HPDE6-E6E7 (cell line): ENCODE measurements around the gene THG1L.
"Not testable (repeated sequence)": the region's sequence is repeated elsewhere in the genome, so short reads cannot be mapped to it uniquely, and the experiment has no call there.

Experiments
- DNase-seq: peaks from one replicate; pipeline ENCODE4 v3.0.0; 2011; ENCODE audit warnings: missing footprints; ENCODE audit errors: extremely low spot score

The THG1L gene

GRCh38 chr5:157731272-157732129 lies at the start of gene THG1L:
Gene THG1L (plus strand): TSS chr5:157731420. CDS start chr5:157731441, 21 bp downstream.
- peak; percentile 99 for DNase-seq

GRCh38 chr5:157682257-157682656 lies 49.0 kb upstream of the THG1L start:
- DNase-seq = no peak

DNA sequence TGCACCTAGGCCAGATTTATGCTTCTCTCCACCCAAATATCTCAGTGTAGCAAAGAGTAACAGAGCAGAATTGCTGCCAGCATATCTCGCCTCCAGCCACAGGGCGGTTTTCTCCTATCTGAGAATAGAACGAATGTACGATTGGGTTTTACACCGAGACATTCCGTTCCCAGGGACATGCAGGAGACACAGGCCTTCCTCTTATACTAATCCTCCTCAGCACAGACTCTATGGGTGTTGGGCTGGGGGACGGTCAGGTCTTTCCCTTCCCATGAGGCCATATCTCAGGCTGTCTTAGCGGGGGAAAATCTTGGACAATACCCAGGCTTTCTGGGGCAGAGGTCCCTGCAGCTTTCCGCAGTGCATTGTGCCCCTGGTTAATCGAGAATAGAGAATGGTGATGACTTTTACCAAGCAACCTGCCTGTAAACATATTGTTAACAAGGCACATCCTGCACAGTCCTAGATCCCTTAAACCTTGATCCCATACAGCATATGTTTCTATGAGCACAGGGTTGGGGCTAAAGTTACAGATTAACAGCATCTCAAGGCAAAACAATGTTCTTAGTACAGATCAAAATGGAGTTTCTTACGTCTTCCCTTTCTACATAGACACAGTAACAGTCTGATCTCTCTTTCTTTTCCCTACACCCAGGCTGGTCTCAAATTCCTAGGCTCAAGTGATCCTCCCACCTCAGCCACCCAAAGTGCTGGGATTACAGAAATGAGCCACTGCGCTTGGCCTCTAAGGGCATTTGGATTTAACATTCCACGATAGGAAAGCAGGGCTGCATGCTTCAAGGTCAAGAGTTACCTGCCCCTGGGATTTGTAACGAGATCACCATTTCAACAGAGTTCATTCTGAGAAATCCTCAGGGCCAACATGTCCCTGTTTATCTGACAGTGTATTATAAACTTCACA lies 44.7 kb upstream of the THG1L start:
- DNase-seq = not testable (repeated sequence)

- no peak for DNase-seq
Measured at GRCh38 chr5:157687198-157687554, 44.0 kb upstream of the THG1L start.

GRCh38 chr5:157689942-157690689 lies 41.1 kb upstream of the THG1L start:
- DNase-seq = no peak

DNA sequence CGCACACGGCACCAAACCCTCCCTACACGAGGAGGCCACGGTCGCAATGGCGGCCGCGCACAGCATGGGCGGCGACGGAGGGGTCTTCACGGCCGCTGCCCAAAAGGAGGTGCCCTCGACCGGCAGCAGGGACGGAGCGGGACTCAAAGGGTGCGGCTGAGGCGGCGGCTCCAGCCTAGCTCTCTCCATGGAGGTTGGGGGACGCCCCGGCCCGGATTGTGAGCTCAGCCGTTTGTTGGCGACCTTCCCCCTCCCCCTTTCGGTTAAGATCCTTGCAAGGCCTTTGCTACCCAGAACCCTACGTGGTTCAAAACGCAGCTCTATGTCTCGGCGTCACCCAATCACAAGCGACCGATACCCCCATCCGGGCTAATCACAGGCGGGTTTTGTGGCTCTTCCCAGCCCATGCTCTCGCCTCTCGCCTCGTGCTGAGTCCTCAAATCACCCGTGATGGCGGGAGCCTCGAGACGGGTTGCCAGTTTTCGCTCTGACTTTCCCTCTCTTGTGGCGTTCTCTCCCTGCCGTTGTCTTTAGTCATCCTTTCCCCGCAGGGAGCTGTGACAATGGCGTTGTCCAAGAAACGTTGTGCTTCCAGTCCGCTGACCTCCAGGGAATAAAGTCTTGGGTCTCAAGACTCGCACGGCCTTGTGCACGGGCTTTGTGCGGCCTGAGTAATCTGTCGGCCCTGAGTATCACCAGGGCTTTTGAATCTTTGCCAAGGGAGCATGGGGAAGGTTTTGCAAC lies 40.4 kb upstream of the THG1L start:
- DNase-seq = no peak

DNA sequence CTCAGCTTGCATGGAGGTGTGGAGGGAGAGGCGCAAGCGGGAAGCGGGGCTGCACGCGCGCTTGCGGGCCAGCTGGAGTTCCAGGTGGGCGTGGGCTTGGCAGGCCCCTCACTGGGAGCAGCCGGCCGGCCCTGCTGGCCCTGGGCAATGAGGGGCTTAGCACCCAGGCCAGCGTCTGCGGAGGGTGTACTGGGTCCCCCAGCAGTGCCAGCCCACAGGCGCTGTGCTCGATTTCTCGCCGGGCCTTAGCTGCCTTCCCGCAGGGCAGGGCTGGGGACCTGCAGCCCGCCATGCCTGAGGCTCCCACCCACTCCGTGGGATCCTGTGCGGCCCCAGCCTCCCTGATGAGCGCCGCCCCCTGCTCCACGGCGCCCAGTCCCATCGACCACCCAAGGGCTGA lies 37.4 kb upstream of the THG1L start:
- not testable (repeated sequence) for DNase-seq

- DNase-seq = not testable (repeated sequence)
Measured at GRCh38 chr5:157696154-157696553, 35.1 kb upstream of the THG1L start.

- DNase-seq = not testable (repeated sequence)
Measured at GRCh38 chr5:157698674-157699073, 32.5 kb upstream of the THG1L start.

DNA sequence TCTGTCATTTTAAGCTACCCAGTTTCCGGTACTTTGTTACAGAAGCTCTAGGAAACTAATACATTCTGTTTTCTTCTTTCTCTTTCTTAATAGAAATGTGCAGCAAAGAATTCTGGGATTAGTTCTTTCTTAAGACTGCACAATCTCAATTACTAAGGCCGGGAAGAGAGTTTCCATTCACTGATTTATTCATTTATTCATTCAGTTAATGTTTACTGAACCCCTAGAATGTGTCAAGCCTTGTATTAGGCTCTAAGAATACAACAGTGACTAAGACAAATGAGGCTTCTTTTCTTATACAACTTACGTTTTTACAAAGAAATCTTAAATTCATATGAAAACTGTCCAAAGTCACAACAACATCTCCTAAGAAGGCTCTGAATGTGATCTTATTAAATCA lies 27.5 kb upstream of the THG1L start:
- DNase-seq = no peak

GRCh38 chr5:157708866-157709265 lies 22.4 kb upstream of the THG1L start:
- DNase-seq = no peak

GRCh38 chr5:157709346-157709745 lies 21.9 kb upstream of the THG1L start:
- no peak for DNase-seq

GRCh38 chr5:157710431-157710830 lies 20.8 kb upstream of the THG1L start:
- DNase-seq = no peak

GRCh38 chr5:157710882-157711281 lies 20.3 kb upstream of the THG1L start:
- peak; percentile 8 for DNase-seq

GRCh38 chr5:157713830-157714595 lies 17.2 kb upstream of the THG1L start:
- DNase-seq = no peak

DNA sequence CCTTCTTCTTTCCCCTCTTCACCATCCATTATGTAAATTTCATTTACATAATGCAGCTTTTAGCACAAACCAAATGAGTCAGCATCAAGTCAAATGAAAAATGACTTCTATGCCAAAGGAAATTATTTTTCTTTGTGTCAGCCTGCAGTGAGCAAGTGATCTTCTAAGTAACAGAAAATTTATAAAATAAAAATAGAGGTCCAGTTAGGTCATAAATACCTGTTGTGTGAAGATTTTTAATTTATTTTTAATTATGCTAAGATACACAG lies 16.7 kb upstream of the THG1L start:
- DNase-seq = no peak

- peak; percentile 28 for DNase-seq
Measured at GRCh38 chr5:157718519-157718918, 12.7 kb upstream of the THG1L start.

GRCh38 chr5:157719245-157719644 lies 12.0 kb upstream of the THG1L start:
- DNase-seq = no peak

DNA sequence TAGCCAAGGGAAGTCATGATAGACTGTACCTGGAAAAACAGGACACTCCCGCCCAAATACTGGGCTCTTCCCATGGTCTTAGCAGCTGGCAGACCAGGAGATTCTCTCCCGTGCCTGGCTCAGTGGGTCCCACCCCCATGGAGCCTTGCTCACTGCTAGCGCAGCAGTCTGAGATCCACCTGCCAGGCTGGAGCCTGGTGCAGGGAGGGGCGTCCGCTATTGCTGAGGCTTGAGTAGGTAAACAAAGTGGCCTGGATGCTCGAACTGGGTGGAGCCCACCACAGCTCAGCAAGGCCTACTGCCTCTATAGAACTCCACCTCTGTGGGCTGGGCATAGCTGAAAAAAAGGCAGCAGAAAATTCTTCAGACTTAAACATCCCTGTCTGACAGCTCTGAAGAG lies 10.1 kb upstream of the THG1L start:
- DNase-seq = no peak

DNA sequence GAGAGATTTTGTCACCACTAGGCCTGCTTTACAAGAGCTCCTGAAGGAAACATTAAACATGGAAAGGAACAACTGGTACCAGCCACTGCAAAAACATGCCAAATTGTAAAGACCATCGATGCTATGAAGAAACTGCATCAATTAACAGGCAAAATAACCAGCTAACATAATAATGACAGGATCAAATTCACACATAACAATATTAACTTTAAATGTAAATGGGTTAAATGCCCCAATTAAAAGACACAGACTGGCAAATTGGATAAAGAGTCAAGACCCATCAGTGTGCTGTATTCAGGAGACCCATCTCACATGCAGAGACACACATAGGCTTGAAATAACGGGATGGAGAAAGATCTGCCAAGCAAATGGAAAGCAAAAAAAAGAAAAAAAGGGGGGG lies 8.3 kb upstream of the THG1L start:
- not testable (repeated sequence) for DNase-seq

GRCh38 chr5:157726607-157727006 lies 4.6 kb upstream of the THG1L start:
- not testable (repeated sequence) for DNase-seq
